Measurements from ENCODE around the gene DRC3.

- TF ChIP-seq POLR2A (IDR thresholded peaks at IDR 0.05) (no peak), EP300 (IDR thresholded peaks at IDR 0.05) (no peak)
- TF ChIP-seq, protein P1, sequence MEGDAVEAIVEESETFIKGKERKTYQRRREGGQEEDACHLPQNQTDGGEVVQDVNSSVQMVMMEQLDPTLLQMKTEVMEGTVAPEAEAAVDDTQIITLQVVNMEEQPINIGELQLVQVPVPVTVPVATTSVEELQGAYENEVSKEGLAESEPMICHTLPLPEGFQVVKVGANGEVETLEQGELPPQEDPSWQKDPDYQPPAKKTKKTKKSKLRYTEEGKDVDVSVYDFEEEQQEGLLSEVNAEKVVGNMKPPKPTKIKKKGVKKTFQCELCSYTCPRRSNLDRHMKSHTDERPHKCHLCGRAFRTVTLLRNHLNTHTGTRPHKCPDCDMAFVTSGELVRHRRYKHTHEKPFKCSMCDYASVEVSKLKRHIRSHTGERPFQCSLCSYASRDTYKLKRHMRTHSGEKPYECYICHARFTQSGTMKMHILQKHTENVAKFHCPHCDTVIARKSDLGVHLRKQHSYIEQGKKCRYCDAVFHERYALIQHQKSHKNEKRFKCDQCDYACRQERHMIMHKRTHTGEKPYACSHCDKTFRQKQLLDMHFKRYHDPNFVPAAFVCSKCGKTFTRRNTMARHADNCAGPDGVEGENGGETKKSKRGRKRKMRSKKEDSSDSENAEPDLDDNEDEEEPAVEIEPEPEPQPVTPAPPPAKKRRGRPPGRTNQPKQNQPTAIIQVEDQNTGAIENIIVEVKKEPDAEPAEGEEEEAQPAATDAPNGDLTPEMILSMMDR (IDR thresholded peaks at IDR 0.05): no peak
Measured at GRCh38 chr17:18018411-18018921, 45.8 kb downstream of the DRC3 start.
